IMR-90 (cell line): ENCODE data around the gene POLD4.

Source experiments
- MXI1 ChIP-seq: IDR thresholded peaks from 2 replicates; pipeline ENCODE4 v1.6.1; 2012; ENCODE audit warnings: low read depth, mild to moderate bottlenecking, low read length, moderate library complexity, borderline replicate concordance
- POLR2A ChIP-seq: IDR thresholded peaks from 2 replicates; pipeline ENCODE4 v1.6.1; 2012; ENCODE audit warnings: mild to moderate bottlenecking, low read depth, low read length
- RAD21 ChIP-seq: IDR thresholded peaks from 2 replicates; pipeline ENCODE4 v1.6.1; 2012; ENCODE audit warnings: low read length, improper control_type of control experiment
- RFX5 ChIP-seq: IDR thresholded peaks from 2 replicates; pipeline ENCODE4 v1.8.0; 2012; ENCODE audit warnings: low read depth, mild to moderate bottlenecking, low read length, moderate library complexity
- TF ChIP-seq, protein P1 (sequence below): conservative IDR thresholded peaks from 2 replicates; pipeline ENCODE4 v1.5.1; 2012; ENCODE audit warnings: mild to moderate bottlenecking, low read depth, low read length, improper control_type of control experiment
- TF ChIP-seq, protein P2 (sequence below): fragments of 150-350 bp; IDR thresholded peaks from 2 replicates; pipeline ENCODE4 v1.6.1; 2017; ENCODE audit warnings: mild to moderate bottlenecking, antibody characterized with exemption, low read length, low read depth

GRCh38 chr11:67307545-67308001, 45.8 kb downstream of the POLD4 start:
- TF ChIP-seq, protein P1, sequence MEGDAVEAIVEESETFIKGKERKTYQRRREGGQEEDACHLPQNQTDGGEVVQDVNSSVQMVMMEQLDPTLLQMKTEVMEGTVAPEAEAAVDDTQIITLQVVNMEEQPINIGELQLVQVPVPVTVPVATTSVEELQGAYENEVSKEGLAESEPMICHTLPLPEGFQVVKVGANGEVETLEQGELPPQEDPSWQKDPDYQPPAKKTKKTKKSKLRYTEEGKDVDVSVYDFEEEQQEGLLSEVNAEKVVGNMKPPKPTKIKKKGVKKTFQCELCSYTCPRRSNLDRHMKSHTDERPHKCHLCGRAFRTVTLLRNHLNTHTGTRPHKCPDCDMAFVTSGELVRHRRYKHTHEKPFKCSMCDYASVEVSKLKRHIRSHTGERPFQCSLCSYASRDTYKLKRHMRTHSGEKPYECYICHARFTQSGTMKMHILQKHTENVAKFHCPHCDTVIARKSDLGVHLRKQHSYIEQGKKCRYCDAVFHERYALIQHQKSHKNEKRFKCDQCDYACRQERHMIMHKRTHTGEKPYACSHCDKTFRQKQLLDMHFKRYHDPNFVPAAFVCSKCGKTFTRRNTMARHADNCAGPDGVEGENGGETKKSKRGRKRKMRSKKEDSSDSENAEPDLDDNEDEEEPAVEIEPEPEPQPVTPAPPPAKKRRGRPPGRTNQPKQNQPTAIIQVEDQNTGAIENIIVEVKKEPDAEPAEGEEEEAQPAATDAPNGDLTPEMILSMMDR: no peak
- TF ChIP-seq RAD21 (no peak), POLR2A (no peak), MXI1 (no peak), RFX5 (no peak)
- TF ChIP-seq, protein P2, sequence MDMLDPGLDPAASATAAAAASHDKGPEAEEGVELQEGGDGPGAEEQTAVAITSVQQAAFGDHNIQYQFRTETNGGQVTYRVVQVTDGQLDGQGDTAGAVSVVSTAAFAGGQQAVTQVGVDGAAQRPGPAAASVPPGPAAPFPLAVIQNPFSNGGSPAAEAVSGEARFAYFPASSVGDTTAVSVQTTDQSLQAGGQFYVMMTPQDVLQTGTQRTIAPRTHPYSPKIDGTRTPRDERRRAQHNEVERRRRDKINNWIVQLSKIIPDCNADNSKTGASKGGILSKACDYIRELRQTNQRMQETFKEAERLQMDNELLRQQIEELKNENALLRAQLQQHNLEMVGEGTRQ: no peak
